Fibroblast of lung (primary cell): ENCODE results near the gene EXOSC10. TPM values are rescaled to one million over a fixed set of nuclear protein-coding genes. Genes with fewer than 3 reads are reported as not detected.
"Not testable (repeated sequence)": the region's sequence is repeated elsewhere in the genome, so short reads cannot be mapped to it uniquely, and the experiment has no call there.

Experiments used
- DNase-seq, 2 donors: peaks; one replicate each; pipeline versions ENCODE4 v3.0.0 to v3.0.0-alpha.2; 2010; ENCODE audit warnings: low read depth in 2 of 2
- H2AFZ ChIP-seq: 2 replicates; pipeline ENCODE4 v1.5.1; 2012; ENCODE audit warnings: low read length, control low read depth, inconsistent platforms
- H3K27ac ChIP-seq: 2 replicates; pipeline ENCODE4 v1.5.1; 2011; ENCODE audit warnings: low read length, control low read depth; ENCODE audit not compliant: insufficient read depth
- H3K27me3 ChIP-seq: 2 replicates; pipeline ENCODE4 v1.5.1; 2011; ENCODE audit warnings: mild to moderate bottlenecking, low read length; ENCODE audit not compliant: control insufficient read depth, insufficient read depth
- H3K36me3 ChIP-seq: 2 replicates; pipeline ENCODE4 v1.5.1; 2011; ENCODE audit warnings: low read length; ENCODE audit not compliant: control insufficient read depth, insufficient read depth
- H3K4me1 ChIP-seq: 2 replicates; pipeline ENCODE4 v1.5.1; 2011; ENCODE audit warnings: low read length; ENCODE audit not compliant: control insufficient read depth, insufficient read depth; ENCODE audit errors: extremely low read depth
- H3K4me2 ChIP-seq: 2 replicates; pipeline ENCODE4 v1.5.1; 2011; ENCODE audit warnings: low read length, control low read depth; ENCODE audit not compliant: insufficient read depth; ENCODE audit errors: extremely low read depth
- H3K4me3 ChIP-seq, 4 experiments: fragments of 200-600 bp in 1 of 4; sonication (generic) in 1 of 4; replicated peaks in 1 of 4; 2 replicates each; pipeline ENCODE4 v1.5.1; 2011 to 2016; ENCODE audit warnings: low read length in 4 of 4, low read depth in 3 of 4, mild to moderate bottlenecking in 3 of 4, control low read depth in 2 of 4, inconsistent platforms in 1 of 4, mixed read lengths in 1 of 4; ENCODE audit not compliant: insufficient read depth in 1 of 4; ENCODE audit errors: control extremely low read depth in 1 of 4
- H3K79me2 ChIP-seq: 2 replicates; pipeline ENCODE4 v1.5.1; 2012; ENCODE audit warnings: mild to moderate bottlenecking, low read length, inconsistent platforms; ENCODE audit not compliant: control insufficient read depth, insufficient read depth
- H3K9ac ChIP-seq: 2 replicates; pipeline ENCODE4 v1.5.1; 2011; ENCODE audit warnings: mild to moderate bottlenecking, low read length, control low read depth; ENCODE audit not compliant: insufficient read depth
- H3K9me3 ChIP-seq: 2 replicates; pipeline ENCODE4 v1.5.1; 2012; ENCODE audit warnings: low read depth, low read length; ENCODE audit not compliant: control insufficient read depth, insufficient read depth
- H4K20me1 ChIP-seq: 2 replicates; pipeline ENCODE4 v1.5.1; 2011; ENCODE audit warnings: low read length; ENCODE audit not compliant: control insufficient read depth, insufficient read depth; ENCODE audit errors: extremely low read depth
- CTCF ChIP-seq, 2 donors: IDR thresholded peaks in 1 of 2; conservative IDR thresholded peaks in 1 of 2; 1 replicate in 1 of 2; 2 replicates in 1 of 2; pipeline ENCODE4 v1.5.1; 2011 to 2012; ENCODE audit warnings: low read length in 2 of 2, control low read depth in 1 of 2, inconsistent platforms in 1 of 2, low read depth in 1 of 2, mild to moderate bottlenecking in 1 of 2
- EZH2 ChIP-seq: IDR thresholded peaks from 2 replicates; pipeline ENCODE4 v1.5.1; 2012; ENCODE audit warnings: low read length, control low read depth, mild to moderate bottlenecking; ENCODE audit errors: missing control alignments
- polyA plus RNA-seq, 2 donors: library from polyadenylated mRNA; depleted of rRNA in 1 of 2; stranded (reverse) in 1 of 2; unstranded in 1 of 2; fragments of >200 nt; gene quantifications; 2 replicates each; pipeline ENCODE4 v1.2.1, GENCODE V29; 2011 to 2012; ENCODE audit warnings: missing spikeins in 1 of 2
- total RNA-seq: library from RNA; depleted of rRNA; stranded (reverse); fragments of >200 nt; gene quantifications from 2 replicates; pipeline ENCODE4 v1.2.1, GENCODE V29; 2014

EXOSC10 gene
- total and polyA plus RNA-seq, 2 donors (not counting 1 experiment from before 2014, with no cell fraction given), result 36.2 to 56.3 TPM

- Histone ChIP-seq H3K4me2 (no peak overlapping the region), H4K20me1 (no peaks in the 10 kb centered on the region), H3K36me3 (no peaks in the 10 kb centered on the region), H3K4me1 (no peaks in the 10 kb centered on the region), H3K27ac (no peak overlapping the region), H3K4me3 (no peak overlapping the region), H3K79me2 (no peaks in the 10 kb centered on the region), H3K9ac (no peak overlapping the region), H2AFZ (no peak overlapping the region), H3K27me3 (peaks cover 6% of the 10 kb centered on the region), H3K9me3 (no peaks in the 10 kb centered on the region)
- TF ChIP-seq EZH2, result no peak
- TF ChIP-seq CTCF (conservative IDR thresholded peaks at IDR 0.05 in 1 of 2, IDR thresholded peaks at IDR 0.05 in 1 of 2; ENCODE audit: low read depth in 1 of 2, low read length in 2 of 2), result no peak
- DNase-seq, result no peak
Measured at GRCh38 chr1:11039351-11040104, 60.1 kb downstream of the EXOSC10 start.

GRCh38 chr1:11037740-11038182 lies 61.9 kb downstream of the EXOSC10 start:
- Histone ChIP-seq H3K79me2 (no peaks in the 10 kb centered on the region), H3K36me3 (no peaks in the 10 kb centered on the region), H3K4me1 (no peaks in the 10 kb centered on the region), H3K27ac (no peak overlapping the region), H3K27me3 (peaks cover 6% of the 10 kb centered on the region), H4K20me1 (no peaks in the 10 kb centered on the region), H3K9ac (no peak overlapping the region), H2AFZ (no peak overlapping the region), H3K4me3 (no peak overlapping the region), H3K4me2 (no peak overlapping the region), H3K9me3 (no peaks in the 10 kb centered on the region)
- DNase-seq, result peak; percentile 69 to 87
- no peak for TF ChIP-seq EZH2
- TF ChIP-seq CTCF (conservative IDR thresholded peaks at IDR 0.05 in 1 of 2, IDR thresholded peaks at IDR 0.05 in 1 of 2; ENCODE audit: low read depth in 1 of 2, low read length in 2 of 2), result peak; percentile 98 to 99

DNA sequence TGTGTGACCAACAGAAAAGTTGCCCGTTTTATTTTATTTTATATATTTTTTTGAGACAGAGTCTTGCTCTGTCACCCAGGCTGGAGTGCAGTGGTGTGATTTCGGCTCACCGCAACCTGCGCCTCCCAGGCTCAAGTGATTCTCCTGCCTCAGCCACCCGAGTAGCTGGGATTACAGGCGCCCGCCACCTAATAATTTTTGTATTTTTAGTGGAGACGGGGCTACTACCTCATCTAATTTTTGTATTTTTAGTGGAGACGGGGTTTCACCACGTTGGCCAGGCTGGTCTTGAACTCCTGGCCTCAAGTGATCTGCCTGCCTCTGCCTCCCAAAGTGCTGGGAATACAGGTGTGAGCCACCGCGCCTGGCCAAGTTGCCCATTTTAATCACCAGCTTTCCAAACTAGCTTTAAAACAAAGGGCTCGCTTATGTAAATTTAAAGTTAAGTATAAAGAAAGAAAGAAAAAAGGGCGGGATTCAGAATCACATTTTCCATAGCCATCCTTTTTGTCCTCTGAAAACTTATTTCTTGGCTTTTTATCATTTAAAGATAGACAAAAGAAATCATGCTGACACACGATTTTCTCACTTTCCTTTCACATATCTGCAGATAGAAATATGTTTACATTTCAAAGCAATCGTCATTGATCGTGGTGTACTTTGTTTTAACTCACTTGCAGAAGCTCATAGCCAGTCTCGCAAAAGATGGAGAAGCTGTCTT lies 62.5 kb downstream of the EXOSC10 start:
- H3K9ac ChIP-seq, H3K36me3 ChIP-seq, DNase-seq, H3K4me1 ChIP-seq, H3K4me2 ChIP-seq, H2AFZ ChIP-seq, H3K79me2 ChIP-seq, H3K9me3 ChIP-seq, H3K27ac ChIP-seq, H3K27me3 ChIP-seq, H4K20me1 ChIP-seq, H3K4me3 ChIP-seq: not testable (repeated sequence)
